Uterus (tissue), 4 donors: ENCODE measurements around the gene GLOD4. TPM values are rescaled to one million over a fixed set of nuclear protein-coding genes. Genes with fewer than 3 reads are reported as not detected.
"Not testable (repeated sequence)": the region's sequence is repeated elsewhere in the genome, so short reads cannot be mapped to it uniquely, and the experiment has no call there.

ENCODE experiments used
- DNase-seq, 2 donors: peaks; one replicate each; pipeline ENCODE4 v3.0.0-alpha.2; 2019 to 2020
- H3K27ac ChIP-seq, 2 donors: fragments of 200-600 bp; sonication (generic); 1 replicate in 1 of 2; 2 replicates in 1 of 2; pipeline ENCODE4 v1.5.1; 2016 to 2018
- H3K27me3 ChIP-seq, 2 donors: fragments of 200-600 bp; sonication (generic); one replicate each; pipeline ENCODE4 v1.5.1; 2018 to 2019; ENCODE audit warnings: control low read depth in 1 of 2
- H3K36me3 ChIP-seq, 2 donors: fragments of 200-600 bp; sonication (generic); one replicate each; pipeline ENCODE4 v1.5.1; 2019; ENCODE audit warnings: control low read depth in 1 of 2
- H3K4me1 ChIP-seq, 2 donors: fragments of 200-600 bp; sonication (generic); one replicate each; pipeline ENCODE4 v1.5.1; 2018 to 2019; ENCODE audit warnings: control low read depth in 1 of 2
- H3K4me3 ChIP-seq, 2 donors: fragments of 200-600 bp; sonication (generic); 1 replicate in 1 of 2; 2 replicates in 1 of 2; pipeline ENCODE4 v1.5.1; 2018 to 2019; ENCODE audit warnings: mild to moderate bottlenecking in 1 of 2
- H3K9me3 ChIP-seq, 2 donors: fragments of 200-600 bp; sonication (generic); one replicate each; pipeline ENCODE4 v1.5.1; 2019; ENCODE audit warnings: control low read depth in 1 of 2
- POLR2A ChIP-seq, 2 donors: fragments of 450-650 bp; IDR thresholded peaks; one replicate each; pipeline ENCODE4 v1.6.1; 2016; ENCODE audit warnings: antibody characterized with exemption in 2 of 2, mild to moderate bottlenecking in 1 of 2, moderate library complexity in 1 of 2
- intact Hi-C: fragments of 100-400 bp; cut with DNase I; formaldehyde crosslinking; loops from one replicate; pipeline ENCODE4 v1.15.1; 2023; ENCODE audit warnings: low total_unique reads
- total RNA-seq, 4 donors: library from RNA; depleted of rRNA in 3 of 4; stranded (reverse); fragments of >200 nt in 3 of 4; gene quantifications; one replicate each; pipeline versions ENCODE4 v1.1.0 to v1.2.4, GENCODE V29; 2014 to 2023
- TF ChIP-seq, protein P1 (sequence below), 4 experiments: fragments of 200-600 bp in 2 of 4; fragments of 450-650 bp in 2 of 4; sonication (generic) in 2 of 4; IDR thresholded peaks; one replicate each; pipeline ENCODE4 v1.5.1; 2016 to 2019; ENCODE audit warnings: antibody characterized with exemption in 4 of 4, mild to moderate bottlenecking in 2 of 4, moderate library complexity in 1 of 4
- donor health status: DM: yes; HTN: yes; CAD: no.

Gene GLOD4
- total RNA-seq, 4 donors from 2014 or later = 16.4 to 77.4 (median 35.8) TPM

DNA sequence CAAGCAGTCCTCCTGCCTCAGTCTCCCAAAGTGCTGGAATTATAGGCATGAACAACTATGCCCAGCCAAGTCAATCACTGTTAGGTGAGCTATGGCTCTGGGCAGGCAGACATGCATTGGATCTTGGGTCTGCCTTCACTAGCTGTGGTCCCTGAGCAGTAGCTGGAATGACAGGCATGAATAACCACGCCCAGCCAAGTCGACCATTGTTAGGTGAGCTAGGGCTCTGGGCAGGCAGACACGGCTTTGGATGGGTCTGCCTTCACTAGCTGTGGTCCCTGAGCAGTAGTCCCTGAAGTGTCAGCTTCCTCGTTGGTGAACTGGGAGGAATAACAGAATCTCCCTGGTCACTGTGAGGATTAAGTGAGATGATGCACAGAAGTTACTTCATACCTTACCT lies 6.5 kb upstream of the GLOD4 start:
- Histone ChIP-seq H3K36me3 (no peaks in the 10 kb centered on the region), H3K4me3 (no peak overlapping the region), H3K9me3 (no peaks in the 10 kb centered on the region), H3K4me1 (no peaks in the 10 kb centered on the region), H3K27me3 (no peaks in the 10 kb centered on the region), H3K27ac (no peak overlapping the region)
- peak in 1 of 2 donors; percentile 5 for DNase-seq
- TF ChIP-seq, protein P1, sequence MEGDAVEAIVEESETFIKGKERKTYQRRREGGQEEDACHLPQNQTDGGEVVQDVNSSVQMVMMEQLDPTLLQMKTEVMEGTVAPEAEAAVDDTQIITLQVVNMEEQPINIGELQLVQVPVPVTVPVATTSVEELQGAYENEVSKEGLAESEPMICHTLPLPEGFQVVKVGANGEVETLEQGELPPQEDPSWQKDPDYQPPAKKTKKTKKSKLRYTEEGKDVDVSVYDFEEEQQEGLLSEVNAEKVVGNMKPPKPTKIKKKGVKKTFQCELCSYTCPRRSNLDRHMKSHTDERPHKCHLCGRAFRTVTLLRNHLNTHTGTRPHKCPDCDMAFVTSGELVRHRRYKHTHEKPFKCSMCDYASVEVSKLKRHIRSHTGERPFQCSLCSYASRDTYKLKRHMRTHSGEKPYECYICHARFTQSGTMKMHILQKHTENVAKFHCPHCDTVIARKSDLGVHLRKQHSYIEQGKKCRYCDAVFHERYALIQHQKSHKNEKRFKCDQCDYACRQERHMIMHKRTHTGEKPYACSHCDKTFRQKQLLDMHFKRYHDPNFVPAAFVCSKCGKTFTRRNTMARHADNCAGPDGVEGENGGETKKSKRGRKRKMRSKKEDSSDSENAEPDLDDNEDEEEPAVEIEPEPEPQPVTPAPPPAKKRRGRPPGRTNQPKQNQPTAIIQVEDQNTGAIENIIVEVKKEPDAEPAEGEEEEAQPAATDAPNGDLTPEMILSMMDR (IDR thresholded peaks at IDR 0.05) = no peak
- no peak for TF ChIP-seq POLR2A (IDR thresholded peaks at IDR 0.05)
- intact Hi-C loops = no loop called here

DNA sequence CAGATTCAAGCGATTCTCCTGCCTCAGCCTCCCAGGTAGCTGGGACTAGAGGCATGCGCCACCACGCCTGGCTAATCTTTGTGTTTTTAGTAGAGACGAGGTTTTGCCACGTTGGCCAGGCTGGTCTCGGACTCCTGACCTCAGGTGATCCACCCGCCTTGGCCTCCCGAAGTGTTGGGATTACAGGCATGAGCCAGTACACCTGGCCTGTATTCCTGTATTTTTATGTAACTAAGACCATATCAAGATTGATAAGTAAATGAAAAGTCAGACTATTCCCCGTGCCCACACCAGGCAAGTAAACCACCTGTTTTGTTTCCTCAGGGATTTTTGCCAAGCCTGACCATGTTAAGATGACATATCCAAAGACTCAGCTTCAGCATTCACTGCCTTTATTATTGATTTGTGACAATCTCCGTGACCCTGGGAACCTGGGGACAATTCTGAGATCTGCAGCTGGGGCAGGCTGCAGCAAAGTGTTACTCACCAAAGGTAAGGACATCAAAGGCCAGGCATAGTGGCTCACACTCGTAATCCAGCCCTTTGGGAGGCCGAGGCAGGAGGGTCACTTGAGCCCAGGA lies 5.7 kb upstream of the GLOD4 start:
- no peak for DNase-seq
- Histone ChIP-seq H3K9me3 (no peaks in the 10 kb centered on the region), H3K4me1 (no peaks in the 10 kb centered on the region), H3K27ac (no peak overlapping the region), H3K4me3 (no peak overlapping the region), H3K36me3 (no peaks in the 10 kb centered on the region), H3K27me3 (no peaks in the 10 kb centered on the region)
- no peak for TF ChIP-seq POLR2A (IDR thresholded peaks at IDR 0.05)
- TF ChIP-seq, protein P1 (IDR thresholded peaks at IDR 0.05) = no peak
- intact Hi-C loops = no loop called here

DNA sequence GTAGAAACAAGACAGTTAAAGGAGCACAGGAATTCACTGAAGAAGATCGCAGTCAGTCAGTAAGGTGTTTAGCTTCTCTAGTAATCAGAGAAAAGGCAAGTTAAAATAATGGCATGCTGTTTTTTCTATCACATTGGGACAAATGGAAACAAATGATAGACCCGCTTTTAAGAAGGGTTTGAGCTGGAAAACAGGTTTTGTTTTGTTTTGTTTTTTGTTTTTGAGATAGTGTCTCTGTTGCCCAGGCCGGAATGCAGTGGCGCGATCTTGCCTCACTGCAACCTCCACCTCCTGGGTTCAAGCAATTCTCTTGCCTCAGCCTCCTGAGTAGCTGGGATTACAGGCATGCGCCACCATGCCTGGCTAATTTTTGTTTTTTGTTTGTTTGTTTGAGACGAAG lies 3.8 kb upstream of the GLOD4 start:
- H3K27ac ChIP-seq, H3K36me3 ChIP-seq, DNase-seq, H3K9me3 ChIP-seq, H3K27me3 ChIP-seq, H3K4me1 ChIP-seq, H3K4me3 ChIP-seq, intact Hi-C loops: not testable (repeated sequence)

DNA sequence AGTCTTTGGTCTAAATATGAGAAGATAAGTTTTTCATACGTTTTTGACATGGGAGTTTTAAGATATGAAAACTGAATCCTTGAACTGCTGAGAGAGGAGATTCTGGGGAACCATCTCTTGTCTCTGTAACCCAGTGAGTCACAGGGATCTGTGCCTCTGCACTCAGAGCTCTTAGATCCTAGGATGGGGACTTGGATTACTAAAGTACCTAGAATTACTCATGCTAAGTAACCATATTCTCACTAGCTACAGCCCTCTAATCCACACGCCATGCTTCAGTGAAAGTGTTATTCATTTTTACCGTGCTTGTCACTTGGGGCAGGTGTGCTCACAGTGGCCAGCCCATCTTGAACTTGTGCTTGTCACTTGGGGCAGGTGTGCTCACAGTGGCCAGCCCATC lies 2.1 kb upstream of the GLOD4 start:
- H3K27ac ChIP-seq = no peak overlapping the region
- intact Hi-C loops = no loop called here
- DNase-seq = no peak
- H3K4me3 ChIP-seq = no peak overlapping the region
- TF ChIP-seq, protein P1 (IDR thresholded peaks at IDR 0.05) = no peak
- no peak for TF ChIP-seq POLR2A (IDR thresholded peaks at IDR 0.05)
- H3K36me3 ChIP-seq = no peaks in the 10 kb centered on the region
- H3K4me1 ChIP-seq = no peaks in the 10 kb centered on the region
- H3K9me3 ChIP-seq = no peaks in the 10 kb centered on the region
- no peaks in the 10 kb centered on the region for H3K27me3 ChIP-seq

DNA sequence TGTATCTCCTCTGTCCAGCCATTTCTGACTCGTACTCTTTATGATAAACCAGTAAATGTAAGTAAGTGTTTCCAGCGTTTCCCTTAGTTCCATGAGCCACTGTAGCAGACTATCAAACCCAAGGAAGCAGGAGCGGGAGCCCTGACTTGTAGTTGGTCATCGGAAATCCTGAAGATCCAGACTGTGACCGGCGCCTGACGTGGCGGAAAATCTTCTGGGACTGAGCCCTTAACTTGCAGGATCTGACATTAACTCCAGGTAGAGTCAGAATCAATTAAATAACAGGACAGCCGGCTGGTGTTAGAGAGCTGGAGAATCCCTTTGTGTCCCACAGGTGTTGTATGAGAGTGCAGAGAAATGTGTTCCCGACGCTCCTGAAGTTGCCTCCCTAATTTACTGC lies 4.0 kb downstream of the GLOD4 start:
- TF ChIP-seq, protein P1 (IDR thresholded peaks at IDR 0.05) = no peak
- no peak for TF ChIP-seq POLR2A (IDR thresholded peaks at IDR 0.05)
- Histone ChIP-seq H3K27ac (no peak overlapping the region), H3K36me3 (no peaks in the 10 kb centered on the region), H3K4me3 (no peak overlapping the region), H3K9me3 (no peaks in the 10 kb centered on the region), H3K27me3 (no peaks in the 10 kb centered on the region), H3K4me1 (no peaks in the 10 kb centered on the region)
- intact Hi-C loops = no loop called here
- no peak for DNase-seq

DNA sequence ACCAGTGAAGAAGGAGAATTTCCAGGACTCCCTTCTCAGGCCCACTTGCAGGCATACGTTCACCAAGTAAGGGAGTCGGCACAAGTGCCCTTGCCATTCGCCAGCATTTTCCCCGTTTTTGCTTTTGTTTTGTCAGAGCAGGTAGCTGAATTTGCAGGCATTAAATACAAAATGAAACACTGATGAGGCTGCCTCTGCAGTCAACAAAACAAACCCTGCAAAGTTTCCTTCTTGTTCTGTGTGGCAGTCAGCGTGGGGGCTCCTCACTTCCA lies 7.8 kb downstream of the GLOD4 start:
- DNase-seq = no peak
- H3K27ac ChIP-seq = no peak overlapping the region
- no peaks in the 10 kb centered on the region for H3K9me3 ChIP-seq

More for the DNA sequence above, 7.8 kb downstream of the GLOD4 start:
- Histone ChIP-seq H3K4me1 (no peaks in the 10 kb centered on the region), H3K4me3 (no peak overlapping the region), H3K36me3 (no peaks in the 10 kb centered on the region), H3K27me3 (no peaks in the 10 kb centered on the region)
- TF ChIP-seq, protein P1 (IDR thresholded peaks at IDR 0.05) = no peak
- intact Hi-C loops = no loop called here
